Renal pelvis (tissue), 4 donors: ENCODE data around the gene GSDMA. TPM values are rescaled to one million over a fixed set of nuclear protein-coding genes. Genes with fewer than 3 reads are reported as not detected.

Experiments used
- DNase-seq: peaks from one replicate; pipeline ENCODE4 v3.0.0-alpha.2; 2013
- polyA plus RNA-seq, 3 donors: library from polyadenylated mRNA; unstranded; fragments of 120-200 nt; gene quantifications; one replicate each; pipeline ENCODE4 v1.2.1, GENCODE V29; 2013; ENCODE audit not compliant: insufficient read length in 3 of 3

GSDMA gene
- polyA plus RNA-seq, 3 donors = 2.6 to 3.9 (median 2.7) TPM

GRCh38 chr17:40020146-40020545 lies 57.3 kb downstream of the GSDMA start:
- DNase-seq = no peak

- no peak for DNase-seq
Observed at GRCh38 chr17:40021451-40021971, 58.7 kb downstream of the GSDMA start.

- no peak for DNase-seq
Observed at GRCh38 chr17:40022497-40022896, 59.7 kb downstream of the GSDMA start.

- no peak for DNase-seq
Observed at GRCh38 chr17:40022961-40023541, 60.2 kb downstream of the GSDMA start.

- no peak for DNase-seq
Observed at GRCh38 chr17:40023590-40024292, 60.9 kb downstream of the GSDMA start.

GRCh38 chr17:40024901-40025300 lies 62.1 kb downstream of the GSDMA start:
- DNase-seq = no peak

GRCh38 chr17:40025559-40025958 lies 62.8 kb downstream of the GSDMA start:
- DNase-seq = no peak

GRCh38 chr17:40025991-40026815 lies 63.4 kb downstream of the GSDMA start:
- DNase-seq = no peak

- DNase-seq = peak; percentile 73
Observed at GRCh38 chr17:40026816-40027613, 64.2 kb downstream of the GSDMA start.

Other genes with a start within 250 kb of the GSDMA start
- gene MIEN1, start 232.5 kb upstream of the GSDMA start, polyA plus RNA-seq = 10 to 100 TPM; 33.6 to 36.8 (median 35.9) TPM
- 10 to 100 TPM; 38.0 to 56.5 (median 53.2) TPM for gene GRB7, start 225.1 kb upstream of the GSDMA start, polyA plus RNA-seq
- under 1 TPM; 0.23 to 0.33 (median 0.30) TPM for gene IKZF3, start 98.7 kb upstream of the GSDMA start, polyA plus RNA-seq
- not detected for gene ZPBP2, start 94.8 kb upstream of the GSDMA start, polyA plus RNA-seq
- 10 to 100 TPM; 10.7 to 29.9 (median 21.1) TPM for gene GSDMB, start 44.4 kb upstream of the GSDMA start, polyA plus RNA-seq
- gene ORMDL3, start 35.4 kb upstream of the GSDMA start, polyA plus RNA-seq = 100 to 1,000 TPM in 1 of 3 donors, 10 to 100 TPM in 2; 94.8 to 106 (median 96.6) TPM
- gene LRRC3C, start 35.3 kb upstream of the GSDMA start, polyA plus RNA-seq = not detected
- 100 to 1,000 TPM; 112 to 125 (median 121) TPM for gene PSMD3, start 17.8 kb downstream of the GSDMA start, polyA plus RNA-seq
- not detected for gene CSF3, start 52.4 kb downstream of the GSDMA start, polyA plus RNA-seq
- gene MED24, start 91.4 kb downstream of the GSDMA start, polyA plus RNA-seq = 100 to 1,000 TPM; 104 to 132 (median 124) TPM
- gene THRA, start 100.0 kb downstream of the GSDMA start, polyA plus RNA-seq = 10 to 100 TPM; 52.0 to 58.3 (median 55.5) TPM
- 1 to 10 TPM; 4.0 to 4.2 (median 4.1) TPM for gene NR1D1, start 137.6 kb downstream of the GSDMA start, polyA plus RNA-seq
- 100 to 1,000 TPM; 136 to 182 (median 159) TPM for gene MSL1, start 159.0 kb downstream of the GSDMA start, polyA plus RNA-seq
- gene CASC3, start 177.5 kb downstream of the GSDMA start, polyA plus RNA-seq = 100 to 1,000 TPM in 2 of 3 donors, 10 to 100 TPM in 1; 87.2 to 115 (median 112) TPM
- gene RAPGEFL1, start 214.5 kb downstream of the GSDMA start, polyA plus RNA-seq = 10 to 100 TPM in 2 of 3 donors, 1 to 10 TPM in 1; 8.1 to 16.2 (median 12.8) TPM